ENCODE results near the gene ARHGEF28. TPM values are rescaled to one million over a fixed set of nuclear protein-coding genes. Genes with fewer than 3 reads are reported as not detected.

ARHGEF28 gene
- polyA plus RNA-seq, 1 donor from 2014 or later, result not detected

DNA sequence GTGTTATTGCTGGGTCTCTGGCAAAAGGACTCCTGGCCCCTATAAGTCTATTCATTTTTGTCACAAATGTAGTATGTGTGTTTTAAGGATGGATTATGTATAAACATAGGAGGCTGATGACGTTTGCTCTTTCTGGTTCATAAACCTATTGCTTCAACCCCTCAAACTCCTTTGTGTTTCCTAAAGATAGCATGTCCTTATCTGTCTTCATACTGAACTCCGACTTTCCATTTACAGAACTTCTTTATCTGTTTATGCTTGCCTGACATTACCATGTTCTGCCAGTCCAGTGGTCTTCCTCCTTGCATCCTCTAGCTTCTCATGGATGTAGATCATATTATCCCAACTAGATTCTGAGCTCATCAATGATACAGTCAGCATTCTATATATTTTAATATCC is 46.1 kb downstream of the ARHGEF28 start:
- Histone ChIP-seq H3K27ac (ENCODE audit: low read length) (no peak overlapping the region), H3K9me2 (ENCODE audit: insufficient read depth, low read length) (no peaks in the 10 kb centered on the region), H3K9ac (ENCODE audit: low read length) (no peak overlapping the region), H3K4me2 (ENCODE audit: low read length) (no peak overlapping the region), H3K79me2 (replicated peaks; ENCODE audit: insufficient read depth, low read length) (no peaks in the 10 kb centered on the region), H4K20me1 (ENCODE audit: insufficient read depth) (no peaks in the 10 kb centered on the region), H3K4me3 (ENCODE audit: low read length) (no peak overlapping the region), H2AFZ (ENCODE audit: low read depth, low read length) (no peak overlapping the region), H3F3A (ENCODE audit: insufficient read depth, low read length, poor library complexity, severe bottlenecking) (no peaks in the 10 kb centered on the region), H3K27me3 (ENCODE audit: insufficient read depth, low read depth, low read length) (no peaks in the 10 kb centered on the region), H3K36me3 (ENCODE audit: insufficient read depth, low read length) (no peaks in the 10 kb centered on the region), H3K9me3 (ENCODE audit: low read length) (no peaks in the 10 kb centered on the region)
- no peak for TF ChIP-seq MXI1 (conservative IDR thresholded peaks at IDR 0.05; ENCODE audit: poor library complexity, severe bottlenecking)
- TF ChIP-seq SMC3 (conservative IDR thresholded peaks at IDR 0.05; ENCODE audit: poor library complexity), result no peak
- no peak for TF ChIP-seq CTCF (IDR thresholded peaks at IDR 0.05; ENCODE audit: poor library complexity, severe bottlenecking)
- no peak for TF ChIP-seq RAD21 (conservative IDR thresholded peaks at IDR 0.05)
- no peak for TF ChIP-seq EP300 (conservative IDR thresholded peaks at IDR 0.05; ENCODE audit: poor library complexity, severe bottlenecking)
- no peak for TF ChIP-seq EZH2 (IDR thresholded peaks at IDR 0.05; ENCODE audit: borderline replicate concordance, insufficient read depth, low read length, poor library complexity, severe bottlenecking)
- no peak for TF ChIP-seq TAF1 (IDR thresholded peaks at IDR 0.05; ENCODE audit: low read depth)
- TF ChIP-seq POLR2AphosphoS5 (IDR thresholded peaks at IDR 0.05), result no peak
- TF ChIP-seq REST (IDR thresholded peaks at IDR 0.05; ENCODE audit: borderline replicate concordance), result no peak

- no peak for TF ChIP-seq CTCF (IDR thresholded peaks at IDR 0.05; ENCODE audit: poor library complexity, severe bottlenecking)
- no peak for TF ChIP-seq EZH2 (IDR thresholded peaks at IDR 0.05; ENCODE audit: borderline replicate concordance, insufficient read depth, low read length, poor library complexity, severe bottlenecking)
- TF ChIP-seq SMC3 (conservative IDR thresholded peaks at IDR 0.05; ENCODE audit: poor library complexity), result no peak
- no peak for TF ChIP-seq RAD21 (conservative IDR thresholded peaks at IDR 0.05)
- Histone ChIP-seq H4K20me1 (ENCODE audit: insufficient read depth) (no peaks in the 10 kb centered on the region), H3K9me2 (ENCODE audit: insufficient read depth, low read length) (no peaks in the 10 kb centered on the region), H3K4me3 (ENCODE audit: low read length) (no peak overlapping the region), H3K79me2 (replicated peaks; ENCODE audit: insufficient read depth, low read length) (no peaks in the 10 kb centered on the region), H3F3A (ENCODE audit: insufficient read depth, low read length, poor library complexity, severe bottlenecking) (no peaks in the 10 kb centered on the region), H3K27me3 (ENCODE audit: insufficient read depth, low read depth, low read length) (no peaks in the 10 kb centered on the region), H3K36me3 (ENCODE audit: insufficient read depth, low read length) (no peaks in the 10 kb centered on the region), H3K4me2 (ENCODE audit: low read length) (no peak overlapping the region), H3K27ac (ENCODE audit: low read length) (no peak overlapping the region), H3K9me3 (ENCODE audit: low read length) (no peaks in the 10 kb centered on the region), H3K9ac (ENCODE audit: low read length) (no peak overlapping the region), H2AFZ (ENCODE audit: low read depth, low read length) (no peak overlapping the region)
Measured at GRCh38 chr5:73673161-73673591, 47.2 kb downstream of the ARHGEF28 start.

Data from neural cell (in vitro differentiated cells).